ENCODE results near the gene DEXI. TPM values are rescaled to one million over a fixed set of nuclear protein-coding genes. Genes with fewer than 3 reads are reported as not detected.
A peak's percentile ranks its signal among the peaks of the same experiment; 100 is the strongest.
"Not testable (repeated sequence)": the region's sequence is repeated elsewhere in the genome, so short reads cannot be mapped to it uniquely, and the experiment has no call there.

Gene DEXI
- total RNA-seq, 1 donor from 2014 or later, result 47.1 TPM

DNA sequence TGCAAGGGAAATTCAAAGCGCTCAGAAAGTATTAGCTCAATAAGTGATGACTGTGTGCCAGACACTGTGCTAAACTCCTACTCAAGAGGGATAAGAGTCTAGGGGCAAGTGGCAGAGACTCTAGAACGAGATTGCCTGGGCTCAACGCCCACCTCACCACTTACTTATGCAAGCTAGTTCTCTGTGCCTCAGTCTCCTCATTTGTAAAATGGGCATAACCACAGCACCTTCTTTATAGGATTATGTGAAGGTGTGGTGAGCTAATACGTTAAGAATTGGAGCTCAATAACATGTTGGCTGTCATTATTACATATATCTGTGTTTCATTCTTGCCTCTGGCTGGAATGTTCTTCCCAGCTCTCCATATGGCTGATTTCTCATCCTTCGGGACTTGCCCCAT lies 15.4 kb downstream of the DEXI start:
- DNase-seq (ENCODE audit: low read depth), result no peak

DNA sequence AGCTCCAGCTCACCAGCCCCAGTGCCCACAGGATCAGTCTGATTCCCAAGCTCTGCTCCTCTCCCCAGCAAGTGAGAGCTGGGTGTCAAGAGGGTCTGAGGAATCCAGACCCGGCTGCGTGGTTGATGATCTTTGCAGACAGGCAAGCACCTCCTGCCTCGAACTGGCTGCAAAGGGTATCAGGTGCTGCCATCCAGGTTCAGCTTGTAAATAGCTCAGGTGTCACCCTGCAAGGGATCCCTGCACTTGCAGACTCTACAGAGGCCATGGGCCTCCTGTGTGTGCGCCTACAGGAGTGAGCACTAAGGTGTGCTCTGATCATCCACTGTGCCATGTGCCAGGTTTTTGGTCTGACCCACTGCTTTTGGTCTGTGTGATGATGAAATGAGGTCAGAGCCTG lies 16.2 kb downstream of the DEXI start:
- no peak for DNase-seq (ENCODE audit: low read depth)

DNA sequence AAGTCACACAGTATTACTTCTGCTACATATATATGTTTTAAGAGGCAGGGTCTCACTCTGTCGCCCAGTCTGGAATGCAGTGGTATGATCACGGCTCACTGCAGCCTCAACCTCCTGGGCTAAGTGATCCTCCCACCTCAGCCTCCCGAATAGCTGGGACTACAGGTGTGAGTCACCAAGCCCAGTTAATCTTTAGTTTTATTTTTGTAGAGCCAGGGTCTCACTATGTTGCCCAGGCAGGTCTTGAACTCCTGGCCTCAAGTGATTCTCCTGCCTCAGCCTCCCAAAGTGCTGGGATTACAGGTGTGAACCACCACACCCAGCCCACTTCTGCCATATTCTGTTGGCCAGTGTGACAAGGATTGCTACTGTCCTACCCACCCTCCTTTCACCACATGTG lies 17.0 kb downstream of the DEXI start:
- DNase-seq (ENCODE audit: low read depth), result not testable (repeated sequence)

DNA sequence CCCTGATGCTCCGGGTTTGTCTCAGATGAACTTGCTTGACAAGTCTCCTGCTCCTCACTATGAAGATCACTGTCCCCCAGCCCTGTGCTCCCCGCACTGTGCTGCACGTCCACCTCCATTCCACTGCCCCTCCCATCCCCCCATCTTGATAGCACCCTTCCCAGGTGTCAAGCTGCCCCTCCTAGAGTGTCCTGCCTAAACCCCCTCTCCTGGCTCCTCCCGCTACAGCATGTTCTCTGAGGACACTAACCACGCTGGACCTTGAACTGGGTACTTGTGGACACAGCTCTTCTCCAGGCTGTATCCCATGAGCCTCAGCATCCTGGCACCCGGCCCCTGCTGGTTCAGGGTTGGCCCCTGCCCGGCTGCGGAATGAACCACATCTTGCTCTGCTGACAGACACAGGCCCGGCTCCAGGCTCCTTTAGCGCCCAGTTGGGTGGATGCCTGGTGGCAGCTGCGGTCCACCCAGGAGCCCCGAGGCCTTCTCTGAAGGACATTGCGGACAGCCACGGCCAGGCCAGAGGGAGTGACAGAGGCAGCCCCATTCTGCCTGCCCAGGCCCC lies 18.5 kb downstream of the DEXI start:
- DNase-seq (ENCODE audit: low read depth), result peak; percentile 37

DNA sequence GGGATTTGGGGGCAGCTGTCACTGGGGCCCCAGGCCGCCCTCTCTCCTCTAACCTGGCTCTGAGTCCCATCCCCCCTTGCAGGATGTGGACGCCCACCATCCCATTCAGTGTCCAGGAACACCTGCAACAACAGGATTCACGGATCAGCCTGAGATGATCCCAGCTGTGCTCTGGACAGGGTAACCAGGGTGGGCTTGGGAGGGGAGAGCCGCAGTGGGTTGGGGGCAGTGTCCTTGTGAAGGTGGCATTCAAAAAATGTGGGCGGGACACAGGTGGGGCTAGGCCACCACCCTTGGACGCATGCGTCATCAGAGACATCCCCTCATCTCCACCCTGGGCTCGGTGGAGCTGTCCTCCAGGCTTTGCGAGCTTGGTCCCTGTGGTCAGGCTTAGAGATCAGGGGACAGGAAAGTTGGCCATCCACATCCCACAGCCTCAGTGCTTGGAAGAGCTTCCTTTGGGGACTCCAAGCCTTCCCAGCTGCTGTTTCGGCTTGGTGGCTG lies 19.1 kb downstream of the DEXI start:
- DNase-seq (ENCODE audit: low read depth), result no peak

DNA sequence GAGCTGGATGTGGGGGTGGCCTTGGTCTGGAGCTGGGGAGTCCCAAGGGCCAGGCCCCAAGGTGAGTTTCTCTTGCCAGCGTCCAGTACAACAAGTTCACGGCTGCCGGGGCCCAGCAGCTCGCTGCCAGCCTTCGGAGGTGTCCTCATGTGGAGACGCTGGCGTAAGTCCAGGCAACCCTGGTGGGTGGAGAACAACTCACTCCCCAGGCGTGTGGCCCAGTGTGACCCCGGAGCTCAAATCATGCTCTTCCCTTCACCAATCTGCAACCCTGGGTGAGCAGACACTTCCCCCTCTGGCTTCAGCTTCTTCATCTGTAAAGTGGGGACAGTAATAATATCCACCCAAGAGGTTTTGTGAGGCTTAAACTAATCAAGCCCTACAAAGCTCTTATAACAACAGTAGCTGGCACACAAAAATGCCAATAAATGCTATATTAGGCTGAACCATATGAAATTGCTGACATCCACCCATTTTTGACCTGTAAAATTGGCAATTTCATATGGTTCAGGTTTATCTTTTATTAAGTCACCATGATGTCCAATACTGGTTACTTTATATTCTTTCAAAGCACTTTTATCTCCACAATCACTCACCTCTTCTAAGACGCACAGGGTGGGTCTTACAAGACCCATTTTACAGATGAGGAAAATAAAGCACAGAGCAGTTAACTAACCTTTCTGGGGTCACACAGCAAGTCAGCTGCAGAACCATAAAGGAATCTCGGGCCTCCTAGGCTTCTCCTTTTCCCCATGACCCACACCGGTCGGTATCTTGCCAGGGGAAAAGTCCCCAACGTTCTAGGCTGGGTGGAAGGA lies 19.7 kb downstream of the DEXI start:
- peak; percentile 78 for DNase-seq (ENCODE audit: low read depth)

DNA sequence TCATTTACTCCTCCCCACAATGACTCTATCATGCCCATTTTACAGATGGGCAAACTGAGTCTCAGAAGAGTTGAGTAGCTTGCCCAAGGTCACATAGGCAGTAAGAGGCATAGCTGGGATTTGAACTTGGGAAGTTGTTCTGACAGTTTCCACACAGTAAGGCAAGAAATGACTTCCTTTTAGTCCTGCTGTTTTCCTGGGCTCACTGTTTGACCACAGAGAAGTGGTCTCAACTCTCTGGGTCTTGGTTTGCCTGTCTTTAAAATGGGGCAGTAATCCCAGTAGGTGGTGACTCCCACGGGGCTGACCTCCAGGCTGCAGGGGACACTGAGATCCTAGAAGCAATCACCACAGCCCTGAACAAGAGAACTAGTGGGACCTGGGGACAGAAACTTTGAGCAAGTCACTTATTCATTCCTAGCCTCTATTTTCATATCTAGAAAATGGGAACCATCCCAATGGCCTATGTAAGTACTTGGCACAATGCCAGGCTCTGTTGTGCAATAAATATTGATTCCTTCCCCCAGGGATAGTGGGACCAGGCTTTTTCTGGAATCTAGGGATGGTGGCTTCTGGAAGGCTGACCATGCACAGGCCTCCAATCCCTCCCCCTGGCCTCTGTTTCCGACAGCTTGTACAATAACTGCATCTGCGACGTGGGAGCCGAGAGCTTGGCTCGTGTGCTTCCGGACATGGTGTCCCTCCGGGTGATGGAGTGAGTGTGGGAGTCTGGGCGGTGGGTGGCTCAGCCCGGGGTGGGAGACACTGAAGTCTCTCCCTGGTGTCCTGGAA lies 20.5 kb downstream of the DEXI start:
- peak; percentile 51 for DNase-seq (ENCODE audit: low read depth)

DNA sequence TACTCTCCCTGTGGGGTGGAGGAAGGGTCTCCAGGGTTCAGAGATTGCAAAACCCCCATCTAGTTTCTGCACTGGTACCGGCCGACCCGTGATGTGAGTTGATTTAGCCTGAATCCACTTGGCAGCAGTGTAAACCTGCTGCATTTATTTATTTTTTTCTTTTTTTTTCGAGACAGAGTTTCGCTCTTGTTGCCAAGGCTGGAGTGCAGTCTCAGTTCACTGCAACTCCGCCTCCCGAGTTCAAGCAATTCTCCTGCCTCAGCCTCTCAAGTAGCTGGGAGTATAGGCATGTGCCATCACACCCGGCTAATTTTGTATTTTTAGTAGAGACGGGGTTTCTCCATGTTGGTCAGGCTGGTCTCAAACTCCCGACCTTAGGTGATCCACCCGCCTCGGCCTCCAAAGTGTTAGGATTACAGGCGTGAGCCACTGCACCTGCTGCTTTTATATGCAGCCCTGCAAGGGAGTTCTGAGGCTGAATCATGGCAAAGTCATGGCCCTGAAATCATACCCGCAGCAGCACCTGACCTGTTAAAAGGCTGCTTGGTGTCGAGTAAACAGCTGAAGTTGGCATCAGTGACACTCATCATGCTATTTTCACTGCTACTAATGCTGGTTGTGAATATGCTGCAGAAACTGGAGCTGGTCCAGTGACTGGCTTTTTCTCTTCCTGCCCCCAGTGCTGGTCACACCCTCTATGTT lies 21.4 kb downstream of the DEXI start:
- DNase-seq (ENCODE audit: low read depth), result peak; percentile 84

DNA sequence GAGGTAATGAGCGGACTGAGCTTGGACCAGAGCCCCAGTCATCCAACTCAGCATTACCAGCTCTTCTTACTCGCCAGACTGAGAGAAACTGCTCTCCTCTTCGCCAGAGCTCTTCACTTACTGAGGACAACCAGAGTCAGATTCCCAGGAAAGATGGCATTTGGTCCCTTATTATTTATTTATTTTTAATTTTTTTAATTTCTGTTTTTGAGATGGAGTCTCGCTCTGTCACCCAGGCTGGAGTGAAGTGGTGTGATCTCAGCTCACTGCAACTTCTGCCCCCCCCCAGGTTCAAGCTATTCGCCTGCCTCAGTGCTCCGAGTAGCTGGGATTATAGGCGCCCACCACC lies 23.3 kb downstream of the DEXI start:
- no peak for DNase-seq (ENCODE audit: low read depth)

DNA sequence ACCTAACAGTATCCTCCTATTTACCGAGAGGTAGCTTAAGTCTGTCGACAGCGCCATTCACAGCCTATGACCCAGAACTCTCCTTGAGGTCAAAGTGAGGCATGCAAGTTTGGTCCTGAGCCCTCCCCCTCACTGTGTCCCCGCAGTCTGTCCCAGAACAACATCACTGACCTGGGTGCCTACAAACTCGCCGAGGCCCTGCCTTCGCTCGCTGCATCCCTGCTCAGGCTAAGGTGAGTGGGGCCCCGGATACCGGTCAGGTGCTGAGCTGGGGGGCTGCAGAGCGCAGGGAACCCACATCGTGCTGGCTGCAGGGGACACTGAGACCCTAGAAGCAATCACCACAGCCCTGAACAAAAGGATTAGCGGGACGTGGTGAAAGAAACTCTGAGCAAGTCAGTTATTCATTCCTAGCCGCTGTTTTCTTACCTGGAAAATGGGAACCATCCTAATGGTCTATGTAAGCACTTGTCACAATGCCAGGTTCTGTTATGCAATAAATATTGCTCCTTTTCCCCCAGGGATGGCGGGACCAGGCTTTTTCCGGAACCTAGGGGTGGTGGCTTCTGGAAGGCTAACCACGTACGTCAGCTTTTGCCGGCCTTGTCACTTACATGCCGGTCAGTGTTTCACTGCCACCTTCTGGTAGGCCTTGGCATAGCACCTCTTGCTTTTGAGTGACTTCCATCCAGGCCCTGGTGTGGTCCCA lies 23.8 kb downstream of the DEXI start:
- DNase-seq (ENCODE audit: low read depth), result peak; percentile 91

DNA sequence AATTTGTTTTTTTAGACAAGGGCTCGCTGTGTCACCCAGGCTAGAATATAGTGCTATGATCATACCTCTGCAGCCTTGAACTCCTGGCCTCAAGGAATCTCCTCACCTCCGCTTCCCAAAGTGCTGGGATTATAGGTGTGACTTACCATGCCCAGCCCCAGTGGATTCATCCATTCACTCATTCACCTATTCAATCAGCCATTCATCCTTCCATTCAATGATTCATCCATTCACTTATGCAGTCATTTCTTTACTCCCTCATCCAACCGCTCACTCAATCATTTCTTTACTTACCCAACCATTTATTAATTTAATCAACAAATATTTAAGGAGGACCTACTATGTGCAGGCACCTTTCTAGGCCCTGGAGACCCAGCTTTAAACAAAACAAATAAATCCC lies 25.7 kb downstream of the DEXI start:
- no peak for DNase-seq (ENCODE audit: low read depth)

DNA sequence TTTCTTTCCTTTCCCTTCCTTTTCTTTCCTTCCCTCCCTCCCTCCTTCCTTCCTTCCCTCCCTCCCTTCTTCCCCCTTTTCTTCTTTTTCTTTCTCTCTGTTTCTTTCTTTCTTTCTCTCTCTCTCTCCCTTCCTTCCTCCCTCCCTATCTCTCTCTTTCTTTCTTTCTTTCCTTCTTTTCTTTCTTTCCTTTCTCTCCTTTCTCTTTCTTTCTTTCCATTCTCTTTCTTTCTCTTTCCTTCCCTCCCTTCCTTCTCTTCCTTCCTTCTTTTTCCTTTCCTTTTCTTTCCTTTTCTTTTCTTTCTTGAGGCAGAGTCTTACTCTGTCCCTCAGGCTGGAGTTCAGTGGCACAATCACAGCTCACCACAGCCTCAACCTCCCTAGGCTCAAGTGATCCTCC lies 31.0 kb downstream of the DEXI start:
- no peak for DNase-seq (ENCODE audit: low read depth)

DNA sequence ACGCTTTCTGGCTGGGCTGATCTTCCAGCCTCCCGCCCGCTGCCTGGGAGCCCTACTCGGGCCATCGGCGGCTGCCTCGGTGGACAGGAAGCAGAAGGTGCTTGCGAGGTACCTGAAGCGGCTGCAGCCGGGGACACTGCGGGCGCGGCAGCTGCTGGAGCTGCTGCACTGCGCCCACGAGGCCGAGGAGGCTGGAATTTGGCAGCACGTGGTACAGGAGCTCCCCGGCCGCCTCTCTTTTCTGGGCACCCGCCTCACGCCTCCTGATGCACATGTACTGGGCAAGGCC lies 34.6 kb downstream of the DEXI start:
- DNase-seq (ENCODE audit: low read depth), result no peak

DNA sequence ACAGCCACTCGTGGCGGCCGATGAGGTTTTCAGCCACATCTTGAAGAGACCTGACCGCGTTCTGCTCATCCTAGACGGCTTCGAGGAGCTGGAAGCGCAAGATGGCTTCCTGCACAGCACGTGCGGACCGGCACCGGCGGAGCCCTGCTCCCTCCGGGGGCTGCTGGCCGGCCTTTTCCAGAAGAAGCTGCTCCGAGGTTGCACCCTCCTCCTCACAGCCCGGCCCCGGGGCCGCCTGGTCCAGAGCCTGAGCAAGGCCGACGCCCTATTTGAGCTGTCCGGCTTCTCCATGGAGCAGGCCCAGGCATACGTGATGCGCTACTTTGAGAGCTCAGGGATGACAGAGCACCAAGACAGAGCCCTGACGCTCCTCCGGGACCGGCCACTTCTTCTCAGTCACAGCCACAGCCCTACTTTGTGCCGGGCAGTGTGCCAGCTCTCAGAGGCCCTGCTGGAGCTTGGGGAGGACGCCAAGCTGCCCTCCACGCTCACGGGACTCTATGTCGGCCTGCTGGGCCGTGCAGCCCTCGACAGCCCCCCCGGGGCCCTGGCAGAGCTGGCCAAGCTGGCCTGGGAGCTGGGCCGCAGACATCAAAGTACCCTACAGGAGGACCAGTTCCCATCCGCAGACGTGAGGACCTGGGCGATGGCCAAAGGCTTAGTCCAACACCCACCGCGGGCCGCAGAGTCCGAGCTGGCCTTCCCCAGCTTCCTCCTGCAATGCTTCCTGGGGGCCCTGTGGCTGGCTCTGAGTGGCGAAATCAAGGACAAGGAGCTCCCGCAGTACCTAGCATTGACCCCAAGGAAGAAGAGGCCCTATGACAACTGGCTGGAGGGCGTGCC lies 35.1 kb downstream of the DEXI start:
- no peak for DNase-seq (ENCODE audit: low read depth)

DNA sequence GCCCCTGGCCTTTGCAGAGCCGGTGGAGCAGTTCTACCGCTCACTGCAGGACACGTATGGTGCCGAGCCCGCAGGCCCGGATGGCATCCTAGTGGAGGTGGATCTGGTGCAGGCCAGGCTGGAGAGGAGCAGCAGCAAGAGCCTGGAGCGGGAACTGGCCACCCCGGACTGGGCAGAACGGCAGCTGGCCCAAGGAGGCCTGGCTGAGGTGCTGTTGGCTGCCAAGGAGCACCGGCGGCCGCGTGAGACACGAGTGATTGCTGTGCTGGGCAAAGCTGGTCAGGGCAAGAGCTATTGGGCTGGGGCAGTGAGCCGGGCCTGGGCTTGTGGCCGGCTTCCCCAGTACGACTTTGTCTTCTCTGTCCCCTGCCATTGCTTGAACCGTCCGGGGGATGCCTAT lies 35.8 kb downstream of the DEXI start:
- DNase-seq (ENCODE audit: low read depth), result no peak

DNA sequence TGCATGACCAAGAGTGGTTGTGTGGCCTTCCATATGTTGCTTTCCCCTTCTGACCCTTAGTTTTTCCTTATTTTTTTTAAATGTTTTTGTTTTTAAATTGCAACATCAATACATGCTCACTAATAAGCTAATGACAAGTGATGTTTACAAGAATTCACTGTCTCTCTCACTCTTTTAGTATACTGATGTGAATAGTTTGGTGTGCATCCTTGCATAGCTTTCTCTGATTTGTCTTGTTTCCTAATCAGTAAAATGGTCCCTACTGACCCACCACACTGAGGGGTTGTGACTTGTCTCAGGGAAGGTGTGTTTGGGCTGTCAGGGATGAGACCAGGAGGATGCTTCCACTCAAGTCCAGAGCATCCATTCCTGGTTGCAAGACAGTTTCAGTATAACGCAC lies 39.3 kb downstream of the DEXI start:
- DNase-seq (ENCODE audit: low read depth), result no peak

DNA sequence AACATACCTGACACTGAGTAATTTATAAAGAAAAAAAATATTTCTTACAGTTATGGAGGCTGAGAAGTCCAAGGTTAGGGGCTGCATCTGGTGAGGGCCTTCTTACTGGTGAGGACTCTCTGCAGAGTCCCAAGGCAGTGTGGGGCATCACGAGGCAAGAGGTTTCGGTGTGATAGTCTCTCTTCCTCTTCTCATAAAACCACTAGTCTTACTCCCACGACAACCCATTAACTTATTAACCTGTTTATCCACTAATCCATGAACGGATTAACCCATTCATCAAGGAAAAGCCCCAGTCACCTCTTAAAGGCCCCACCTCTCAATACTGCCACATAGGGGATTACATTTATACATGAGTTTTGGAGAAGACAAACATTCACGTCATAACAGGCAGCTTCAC lies 45.1 kb downstream of the DEXI start:
- no peak for DNase-seq (ENCODE audit: low read depth)

DNA sequence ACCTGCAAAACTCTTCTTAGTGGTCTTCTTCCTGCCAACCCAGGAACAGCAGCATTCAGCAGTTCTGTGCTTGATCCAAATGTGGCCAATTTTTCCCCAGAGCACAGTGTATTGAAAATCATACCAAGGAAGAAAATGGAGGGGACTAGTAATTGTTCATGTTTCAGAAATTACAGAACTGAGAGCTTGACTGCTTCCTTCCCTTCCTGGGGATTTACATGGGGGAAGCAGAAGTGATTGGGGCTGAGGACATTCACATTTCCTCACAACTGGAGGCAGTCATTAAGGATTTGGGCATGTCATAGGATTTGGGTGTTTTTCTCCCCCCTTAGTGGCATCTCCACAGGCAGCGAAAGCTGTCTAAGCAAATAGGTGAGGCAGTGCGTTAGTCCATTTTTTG lies 45.5 kb downstream of the DEXI start:
- no peak for DNase-seq (ENCODE audit: low read depth)

DNA sequence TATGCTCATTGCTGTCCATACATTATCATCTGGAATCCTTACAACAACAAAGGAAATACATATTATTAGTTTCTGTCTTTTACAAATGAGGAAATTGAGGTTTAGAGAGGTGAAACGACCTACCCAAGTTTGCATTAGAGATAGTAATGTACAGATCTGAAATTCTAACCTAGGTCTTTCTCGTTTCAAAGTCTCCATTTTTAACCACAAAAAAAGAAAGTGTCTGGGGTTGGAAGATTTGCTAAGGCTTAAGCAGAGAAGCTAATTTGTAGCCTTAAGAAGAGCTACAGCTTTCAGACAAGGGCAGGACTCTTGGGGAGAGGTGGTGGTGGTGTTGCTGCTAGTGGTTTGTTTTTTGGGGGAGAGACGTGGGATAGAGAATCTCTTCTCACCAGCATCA lies 46.1 kb downstream of the DEXI start:
- no peak for DNase-seq (ENCODE audit: low read depth)

DNA sequence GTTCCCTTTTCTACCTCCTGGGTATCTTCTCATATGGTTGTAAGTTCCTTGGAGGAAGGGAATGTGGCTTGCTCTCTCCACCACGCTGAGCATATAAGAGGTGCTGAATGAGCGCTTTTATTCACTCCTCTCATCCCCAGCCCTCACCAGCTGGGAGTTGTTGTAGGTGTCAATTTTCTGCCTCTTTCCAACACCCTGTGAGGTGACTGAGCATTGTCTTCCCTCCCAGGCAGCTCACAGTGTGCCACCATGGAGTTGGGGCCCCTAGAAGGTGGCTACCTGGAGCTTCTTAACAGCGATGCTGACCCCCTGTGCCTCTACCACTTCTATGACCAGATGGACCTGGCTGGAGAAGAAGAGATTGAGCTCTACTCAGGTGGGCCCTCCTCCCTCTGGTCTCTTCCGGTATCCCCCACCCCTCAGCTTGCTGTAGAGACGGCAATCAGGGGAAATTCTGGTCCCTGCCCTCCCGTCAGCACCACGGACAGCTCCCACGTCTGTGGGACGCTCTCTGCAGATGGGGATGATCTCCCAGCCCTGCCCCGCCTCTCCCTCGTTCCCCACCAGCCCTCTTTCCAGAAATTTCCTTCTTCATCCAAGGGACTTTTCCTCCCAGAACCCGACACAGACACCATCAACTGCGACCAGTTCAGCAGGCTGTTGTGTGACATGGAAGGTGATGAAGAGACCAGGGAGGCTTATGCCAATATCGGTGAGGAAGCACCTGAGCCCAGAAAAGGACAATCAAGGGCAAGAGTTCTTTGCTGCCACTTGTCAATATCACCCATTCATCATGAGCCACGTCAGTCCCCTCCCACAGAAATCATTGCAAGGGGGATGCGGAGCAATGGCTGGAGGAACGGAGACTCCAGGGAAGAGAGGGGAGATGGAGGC lies 47.0 kb downstream of the DEXI start:
- DNase-seq (ENCODE audit: low read depth), result no peak
